Measurements from ENCODE around the gene KRT17. TPM values are rescaled to one million over a fixed set of nuclear protein-coding genes. Genes with fewer than 3 reads are reported as not detected.

Gene KRT17
- polyA plus RNA-seq, 2 donors = 92.9 to 191 TPM

DNA sequence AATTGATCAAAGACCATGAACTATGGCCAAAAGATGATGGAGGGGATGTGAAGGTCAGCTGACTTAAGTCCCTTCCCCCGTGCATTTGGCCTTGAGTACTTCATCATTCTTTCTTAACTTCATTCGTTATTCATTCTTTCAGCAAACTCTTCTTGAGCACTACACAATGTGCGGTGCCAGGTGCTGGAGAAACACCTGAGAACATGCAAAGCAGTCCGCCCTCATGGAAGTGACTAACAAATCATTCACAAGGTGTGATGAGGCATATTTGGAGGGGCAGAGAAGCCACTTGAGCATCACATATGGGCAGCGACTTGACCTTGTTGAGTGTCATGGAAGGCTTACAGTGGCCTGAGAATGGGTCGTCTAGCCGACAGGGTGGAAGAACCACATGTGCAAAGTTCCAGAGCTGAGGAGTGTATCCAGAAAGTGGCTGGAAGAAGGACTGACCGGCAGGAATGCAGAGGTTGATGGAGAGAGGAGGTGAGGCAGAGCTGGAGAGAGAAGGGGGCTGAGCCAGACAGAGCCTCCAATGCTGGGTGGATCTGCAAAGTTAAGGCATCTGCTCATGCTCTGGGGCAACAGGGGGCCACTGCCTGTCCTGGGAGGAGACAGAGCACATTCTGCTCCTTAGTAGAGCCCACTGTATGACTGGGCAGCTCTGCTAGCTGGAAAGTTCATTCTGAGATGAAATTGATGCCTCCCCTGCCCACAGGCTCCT is 39.2 kb upstream of the KRT17 start:
- H3K4me3 ChIP-seq (ENCODE audit: low read depth in 1 of 2, low read length in 2 of 2) = peak overlapping the region in 1 of 2 donors; percentile 9
- H3K9me3 ChIP-seq (ENCODE audit: control insufficient read depth in 2 of 2, insufficient read depth in 1 of 2, low read depth in 1 of 2, low read length in 1 of 2) = no peaks in the 10 kb centered on the region
- H3K27ac ChIP-seq (ENCODE audit: low read depth in 2 of 2, low read length in 1 of 2) = peak overlapping the region; percentile 90 to 97
- no peaks in the 10 kb centered on the region for H3K36me3 ChIP-seq (ENCODE audit: control insufficient read depth in 2 of 2, insufficient read depth in 2 of 2, low read length in 1 of 2)
- peaks cover 6 to 33% of the 10 kb centered on the region in 2 donors for H3K4me1 ChIP-seq (ENCODE audit: control insufficient read depth in 2 of 2, insufficient read depth in 2 of 2, low read length in 1 of 2)
- WGBS, 2 donors = 52 to 54% methylated on average over 8 of the region's 8 CpGs
- H3K27me3 ChIP-seq (ENCODE audit: control insufficient read depth in 1 of 2, insufficient read depth in 2 of 2, low read length in 2 of 2) = no peaks in the 10 kb centered on the region

DNA sequence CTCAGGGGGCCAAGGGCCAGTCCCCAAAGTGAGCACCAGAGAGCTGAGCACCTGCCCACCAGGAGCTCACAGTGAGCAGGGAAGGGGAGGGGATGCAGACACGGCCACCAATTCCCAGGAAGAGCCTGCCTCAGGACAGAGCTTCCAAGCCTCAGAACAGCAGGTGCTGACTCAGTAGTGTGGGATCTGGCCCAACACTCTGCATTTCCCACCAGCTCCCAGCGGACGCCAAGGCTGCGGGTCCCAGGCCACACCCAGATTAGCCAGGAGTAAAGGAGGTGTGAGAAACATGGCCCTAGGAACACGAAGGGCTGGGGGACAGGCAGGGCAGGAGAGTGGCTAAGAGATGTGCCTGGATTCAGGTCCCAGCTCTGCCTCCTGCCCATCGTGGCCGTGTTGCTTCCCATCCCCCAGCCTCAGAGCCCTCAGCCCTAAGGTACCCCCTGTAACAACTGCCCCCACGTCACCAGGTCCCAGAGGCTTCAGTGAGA is 35.9 kb upstream of the KRT17 start:
- Histone ChIP-seq H3K4me3 (ENCODE audit: low read depth in 1 of 2, low read length in 2 of 2) (no peak overlapping the region), H3K4me1 (ENCODE audit: control insufficient read depth in 2 of 2, insufficient read depth in 2 of 2, low read length in 1 of 2) (peaks cover 17 to 46% of the 10 kb centered on the region in 2 donors), H3K27me3 (ENCODE audit: control insufficient read depth in 1 of 2, insufficient read depth in 2 of 2, low read length in 2 of 2) (no peaks in the 10 kb centered on the region), H3K36me3 (ENCODE audit: control insufficient read depth in 2 of 2, insufficient read depth in 2 of 2, low read length in 1 of 2) (no peaks in the 10 kb centered on the region), H3K9me3 (ENCODE audit: control insufficient read depth in 2 of 2, insufficient read depth in 1 of 2, low read depth in 1 of 2, low read length in 1 of 2) (no peaks in the 10 kb centered on the region), H3K27ac (ENCODE audit: low read depth in 2 of 2, low read length in 1 of 2) (peak overlapping the region; percentile 90 to 99)
- WGBS, 2 donors = 45 to 59% methylated on average over 8 of the region's 8 CpGs

DNA sequence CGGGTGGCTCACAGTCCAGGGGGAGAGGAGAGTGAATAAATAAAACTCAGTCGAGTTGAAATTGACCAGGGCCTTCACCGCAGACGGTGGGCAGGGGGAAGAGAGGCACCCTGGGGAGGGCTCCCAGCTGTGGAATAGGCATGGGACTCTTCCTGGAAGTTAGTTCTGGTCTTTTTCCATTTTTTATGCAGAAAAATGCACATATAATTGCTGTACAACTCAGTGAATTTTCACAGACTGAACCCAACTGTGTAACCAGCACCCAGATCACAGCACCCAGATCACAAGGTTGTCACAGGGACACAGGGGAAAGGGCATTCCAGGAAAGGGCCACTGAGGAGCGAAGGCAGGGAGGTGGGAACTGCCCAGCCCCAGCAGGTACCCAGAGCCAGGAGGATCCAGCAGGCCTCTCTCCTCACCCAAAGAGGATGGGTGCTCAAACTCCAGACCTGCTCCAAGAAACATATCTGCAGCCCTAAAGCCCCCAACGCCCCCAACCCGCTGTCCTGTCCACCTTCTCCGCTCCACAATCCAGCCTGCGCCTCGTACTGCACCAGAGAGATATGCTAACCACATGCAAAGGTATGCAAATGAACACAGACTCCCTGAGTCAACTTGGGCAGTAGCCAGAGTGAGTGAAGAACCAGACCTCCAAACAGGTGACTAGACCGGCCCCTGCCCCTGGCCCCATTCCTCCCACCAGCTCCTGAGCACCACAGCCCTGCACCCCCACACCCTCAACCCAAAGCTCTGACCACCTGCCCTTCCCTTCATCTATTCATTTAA is 35.2 kb upstream of the KRT17 start:
- 66 to 67% methylated on average over 11 of the region's 11 CpGs for WGBS, 2 donors
- H3K36me3 ChIP-seq (ENCODE audit: control insufficient read depth in 2 of 2, insufficient read depth in 2 of 2, low read length in 1 of 2) = no peaks in the 10 kb centered on the region
- H3K4me1 ChIP-seq (ENCODE audit: control insufficient read depth in 2 of 2, insufficient read depth in 2 of 2, low read length in 1 of 2) = peaks cover 18 to 52% of the 10 kb centered on the region in 2 donors
- no peak overlapping the region for H3K4me3 ChIP-seq (ENCODE audit: low read depth in 1 of 2, low read length in 2 of 2)
- H3K27me3 ChIP-seq (ENCODE audit: control insufficient read depth in 1 of 2, insufficient read depth in 2 of 2, low read length in 2 of 2) = no peaks in the 10 kb centered on the region
- no peaks in the 10 kb centered on the region for H3K9me3 ChIP-seq (ENCODE audit: control insufficient read depth in 2 of 2, insufficient read depth in 1 of 2, low read depth in 1 of 2, low read length in 1 of 2)
- peak overlapping the region; percentile 90 to 99 for H3K27ac ChIP-seq (ENCODE audit: low read depth in 2 of 2, low read length in 1 of 2)

DNA sequence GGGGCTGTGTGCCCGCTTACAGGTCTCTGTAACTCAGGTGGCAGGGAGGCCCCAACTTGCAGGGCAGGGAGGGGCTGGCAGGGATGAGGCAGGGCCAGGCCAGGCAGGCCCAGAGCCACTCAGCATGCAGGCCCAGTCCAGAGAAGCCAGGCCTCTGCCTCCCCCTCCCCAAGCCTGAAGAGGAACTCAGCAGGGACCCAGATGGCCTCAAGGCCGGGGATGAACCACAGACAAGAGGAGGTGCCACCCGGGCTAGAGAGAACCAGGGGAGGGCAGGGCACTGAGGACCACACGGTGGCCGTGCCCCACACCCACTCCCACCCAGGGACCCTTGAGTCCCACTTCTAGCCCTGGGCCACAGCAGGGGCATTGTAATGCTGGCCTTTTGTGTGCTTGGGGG is 34.5 kb upstream of the KRT17 start:
- peak overlapping the region; percentile 90 to 99 for H3K27ac ChIP-seq (ENCODE audit: low read depth in 2 of 2, low read length in 1 of 2)
- no peaks in the 10 kb centered on the region for H3K36me3 ChIP-seq (ENCODE audit: control insufficient read depth in 2 of 2, insufficient read depth in 2 of 2, low read length in 1 of 2)
- 49 to 71% methylated on average over 5 of the region's 5 CpGs for WGBS, 2 donors
- H3K9me3 ChIP-seq (ENCODE audit: control insufficient read depth in 2 of 2, insufficient read depth in 1 of 2, low read depth in 1 of 2, low read length in 1 of 2) = no peaks in the 10 kb centered on the region
- no peak overlapping the region for H3K4me3 ChIP-seq (ENCODE audit: low read depth in 1 of 2, low read length in 2 of 2)
- H3K4me1 ChIP-seq (ENCODE audit: control insufficient read depth in 2 of 2, insufficient read depth in 2 of 2, low read length in 1 of 2) = peaks cover 15 to 53% of the 10 kb centered on the region in 2 donors
- H3K27me3 ChIP-seq (ENCODE audit: control insufficient read depth in 1 of 2, insufficient read depth in 2 of 2, low read length in 2 of 2) = no peaks in the 10 kb centered on the region

DNA sequence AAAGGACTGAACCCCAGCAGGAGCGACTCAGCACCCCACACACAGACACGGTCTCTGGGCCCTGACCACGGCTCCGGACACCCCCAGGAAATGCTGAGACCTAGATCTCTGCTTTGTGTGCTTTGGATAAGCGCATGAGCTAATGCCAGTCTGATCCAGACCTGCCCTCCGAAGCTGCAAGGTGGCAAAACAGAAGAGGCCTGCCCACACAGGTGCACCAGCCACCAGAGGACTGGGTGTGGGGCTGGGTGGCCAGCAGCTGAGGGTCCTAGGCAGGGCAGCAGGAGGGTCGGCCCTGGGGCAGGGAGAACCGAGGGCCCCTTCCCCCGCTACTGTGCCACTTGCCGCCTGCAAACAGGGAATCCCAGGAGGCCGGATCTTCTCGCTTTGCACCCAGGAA is 33.6 kb upstream of the KRT17 start:
- Histone ChIP-seq H3K9me3 (ENCODE audit: control insufficient read depth in 2 of 2, insufficient read depth in 1 of 2, low read depth in 1 of 2, low read length in 1 of 2) (no peaks in the 10 kb centered on the region), H3K27me3 (ENCODE audit: control insufficient read depth in 1 of 2, insufficient read depth in 2 of 2, low read length in 2 of 2) (no peaks in the 10 kb centered on the region), H3K27ac (ENCODE audit: low read depth in 2 of 2, low read length in 1 of 2) (peak overlapping the region; percentile 90 to 99), H3K36me3 (ENCODE audit: control insufficient read depth in 2 of 2, insufficient read depth in 2 of 2, low read length in 1 of 2) (no peaks in the 10 kb centered on the region), H3K4me1 (ENCODE audit: control insufficient read depth in 2 of 2, insufficient read depth in 2 of 2, low read length in 1 of 2) (peaks cover 15 to 56% of the 10 kb centered on the region in 2 donors), H3K4me3 (ENCODE audit: low read depth in 1 of 2, low read length in 2 of 2) (no peak overlapping the region)
- 44 to 70% methylated on average over 12 of the region's 12 CpGs for WGBS, 2 donors

DNA sequence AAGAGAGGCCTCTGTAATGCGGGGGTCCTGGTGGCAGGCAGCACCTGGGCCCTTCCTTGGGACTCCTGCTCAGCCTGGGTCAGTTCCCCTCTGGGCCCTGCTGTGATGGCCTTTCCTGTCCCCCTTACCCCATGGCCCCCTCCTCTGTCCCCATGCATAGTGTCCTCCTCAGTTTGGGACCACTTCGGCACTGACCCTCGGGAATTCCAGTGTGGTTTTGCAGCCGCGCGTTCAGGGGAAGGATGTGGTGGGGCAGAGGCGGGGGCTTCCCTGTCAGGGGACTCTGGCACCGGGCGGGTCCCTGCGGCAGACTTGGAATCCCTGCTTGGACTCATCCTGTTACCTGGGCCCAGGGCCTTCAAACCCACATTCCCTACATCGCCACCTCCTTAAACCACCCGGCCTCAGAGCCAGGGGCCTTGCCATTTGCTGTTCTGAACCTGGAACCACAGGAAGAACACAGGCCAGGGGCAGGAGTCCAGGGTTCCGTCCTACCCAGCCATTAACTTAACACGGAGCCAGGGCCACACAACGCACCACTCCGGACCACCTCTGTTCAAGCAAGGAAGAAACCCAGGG is 32.9 kb upstream of the KRT17 start:
- Histone ChIP-seq H3K27me3 (ENCODE audit: control insufficient read depth in 1 of 2, insufficient read depth in 2 of 2, low read length in 2 of 2) (no peaks in the 10 kb centered on the region), H3K27ac (ENCODE audit: low read depth in 2 of 2, low read length in 1 of 2) (peak overlapping the region; percentile 90 to 99), H3K36me3 (ENCODE audit: control insufficient read depth in 2 of 2, insufficient read depth in 2 of 2, low read length in 1 of 2) (no peaks in the 10 kb centered on the region), H3K9me3 (ENCODE audit: control insufficient read depth in 2 of 2, insufficient read depth in 1 of 2, low read depth in 1 of 2, low read length in 1 of 2) (no peaks in the 10 kb centered on the region), H3K4me3 (ENCODE audit: low read depth in 1 of 2, low read length in 2 of 2) (no peak overlapping the region), H3K4me1 (ENCODE audit: control insufficient read depth in 2 of 2, insufficient read depth in 2 of 2, low read length in 1 of 2) (peaks cover 15 to 59% of the 10 kb centered on the region in 2 donors)
- 40 to 43% methylated on average over 13 to 16 of the region's 16 CpGs for WGBS, 2 donors

DNA sequence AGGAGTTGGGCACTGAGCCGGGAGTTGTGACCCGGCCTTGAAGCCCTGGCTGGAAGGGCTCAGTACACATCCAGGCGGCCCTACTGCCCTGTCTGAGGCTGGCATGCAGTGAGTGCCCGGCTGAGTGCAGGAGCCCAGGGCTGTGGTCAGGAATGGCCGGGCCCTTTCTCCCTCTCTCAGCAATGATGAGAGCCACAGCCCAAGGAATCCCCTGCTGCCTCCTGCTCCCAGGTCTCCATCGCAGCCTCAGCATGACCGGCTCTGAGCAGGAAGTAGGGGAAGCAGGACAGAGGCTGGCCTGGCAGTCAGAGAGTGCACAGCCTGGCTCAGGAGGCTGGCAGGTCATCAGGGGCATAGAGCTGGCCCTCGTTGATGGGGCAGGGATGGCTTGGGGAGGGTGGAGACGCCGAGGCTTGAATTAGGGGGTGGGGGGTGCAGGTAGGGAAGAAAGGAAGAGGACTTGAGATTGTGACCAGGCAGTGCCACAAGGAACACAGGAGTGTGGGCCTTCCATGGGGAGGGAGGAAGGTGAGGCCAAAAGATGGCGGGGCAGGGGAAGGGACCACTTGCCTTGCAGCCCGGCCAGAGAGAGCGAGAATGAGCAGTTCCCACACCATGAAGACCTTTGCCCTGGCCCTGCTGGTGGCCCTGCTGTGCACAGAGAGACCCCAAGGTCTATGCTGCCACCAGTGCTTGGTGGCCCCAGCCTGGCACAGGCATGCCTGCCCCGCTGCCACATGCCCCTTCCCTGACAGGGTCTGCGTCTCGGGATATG is 32.1 kb upstream of the KRT17 start:
- no peaks in the 10 kb centered on the region for H3K9me3 ChIP-seq (ENCODE audit: control insufficient read depth in 2 of 2, insufficient read depth in 1 of 2, low read depth in 1 of 2, low read length in 1 of 2)
- H3K27ac ChIP-seq (ENCODE audit: low read depth in 2 of 2, low read length in 1 of 2) = peak overlapping the region; percentile 90 to 99
- no peaks in the 10 kb centered on the region for H3K27me3 ChIP-seq (ENCODE audit: control insufficient read depth in 1 of 2, insufficient read depth in 2 of 2, low read length in 2 of 2)
- peaks cover 15 to 65% of the 10 kb centered on the region in 2 donors for H3K4me1 ChIP-seq (ENCODE audit: control insufficient read depth in 2 of 2, insufficient read depth in 2 of 2, low read length in 1 of 2)
- H3K4me3 ChIP-seq (ENCODE audit: low read depth in 1 of 2, low read length in 2 of 2) = no peak overlapping the region
- WGBS, 2 donors = 57 to 59% methylated on average over 15 to 16 of the region's 16 CpGs
- no peaks in the 10 kb centered on the region for H3K36me3 ChIP-seq (ENCODE audit: control insufficient read depth in 2 of 2, insufficient read depth in 2 of 2, low read length in 1 of 2)

DNA sequence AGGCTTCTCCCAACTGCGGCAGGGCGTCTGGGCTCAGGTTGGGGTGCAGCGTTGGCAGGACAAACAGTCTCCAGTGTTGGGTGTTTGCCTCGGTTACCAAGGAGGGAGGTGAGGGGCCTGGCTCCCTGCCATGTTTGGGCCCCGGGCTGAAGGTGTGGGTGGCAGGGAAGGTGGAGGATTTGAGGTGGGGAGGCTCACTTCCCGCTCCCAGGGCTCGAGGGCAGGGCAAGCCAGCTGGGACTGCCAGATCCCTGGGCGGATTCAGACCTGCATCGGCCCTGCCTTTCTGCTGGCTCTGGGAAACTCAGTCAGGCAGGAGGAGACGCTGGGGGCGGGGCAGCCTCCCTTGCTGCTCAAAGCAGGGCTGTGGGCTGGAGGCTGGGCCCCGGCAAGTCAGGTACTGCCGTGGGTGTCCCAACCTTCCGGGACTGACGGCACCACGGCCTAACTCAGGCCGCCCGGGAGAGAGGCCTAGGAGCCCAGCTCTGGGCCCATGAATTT is 31.3 kb upstream of the KRT17 start:
- Histone ChIP-seq H3K4me3 (ENCODE audit: low read depth in 1 of 2, low read length in 2 of 2) (no peak overlapping the region), H3K4me1 (ENCODE audit: control insufficient read depth in 2 of 2, insufficient read depth in 2 of 2, low read length in 1 of 2) (peaks cover 15 to 72% of the 10 kb centered on the region in 2 donors), H3K36me3 (ENCODE audit: control insufficient read depth in 2 of 2, insufficient read depth in 2 of 2, low read length in 1 of 2) (no peaks in the 10 kb centered on the region), H3K27me3 (ENCODE audit: control insufficient read depth in 1 of 2, insufficient read depth in 2 of 2, low read length in 2 of 2) (no peaks in the 10 kb centered on the region), H3K27ac (ENCODE audit: low read depth in 2 of 2, low read length in 1 of 2) (peak overlapping the region; percentile 90 to 99), H3K9me3 (ENCODE audit: control insufficient read depth in 2 of 2, insufficient read depth in 1 of 2, low read depth in 1 of 2, low read length in 1 of 2) (no peaks in the 10 kb centered on the region)
- WGBS, 2 donors = 38 to 48% methylated on average over 18 of the region's 18 CpGs

Data from esophagus (tissue), 2 donors.